HUES48 (cell line): ENCODE results near the gene CWC25.
A peak's percentile ranks its signal among the peaks of the same experiment; 100 is the strongest.
"Not testable (repeated sequence)": the region's sequence is repeated elsewhere in the genome, so short reads cannot be mapped to it uniquely, and the experiment has no call there.

Source experiments
- H3K27ac ChIP-seq: one replicate; pipeline ENCODE4 v1.7.0; 2013; ENCODE audit warnings: low read depth, low read length, inconsistent platforms
- H3K27me3 ChIP-seq: 2 replicates; pipeline ENCODE4 v1.6.1; 2013; ENCODE audit warnings: mild to moderate bottlenecking, low read length; ENCODE audit not compliant: control insufficient read depth, insufficient read depth
- H3K36me3 ChIP-seq: 2 replicates; pipeline ENCODE4 v1.6.1; 2013; ENCODE audit warnings: low read length; ENCODE audit not compliant: control insufficient read depth, insufficient read depth
- H3K4me1 ChIP-seq: 2 replicates; pipeline ENCODE4 v1.6.1; 2013; ENCODE audit warnings: mild to moderate bottlenecking, low read length; ENCODE audit not compliant: control insufficient read depth, insufficient read depth
- H3K4me3 ChIP-seq: 2 replicates; pipeline ENCODE4 v1.5.1; 2013; ENCODE audit warnings: mild to moderate bottlenecking, low read depth, low read length
- H3K9ac ChIP-seq: 2 replicates; pipeline ENCODE4 v1.6.1; 2013; ENCODE audit warnings: mild to moderate bottlenecking, low read depth, low read length, moderate library complexity
- H3K9me3 ChIP-seq: 2 replicates; pipeline ENCODE4 v1.6.1; 2013; ENCODE audit warnings: low read length; ENCODE audit not compliant: control insufficient read depth, insufficient read depth

The CWC25 gene

DNA sequence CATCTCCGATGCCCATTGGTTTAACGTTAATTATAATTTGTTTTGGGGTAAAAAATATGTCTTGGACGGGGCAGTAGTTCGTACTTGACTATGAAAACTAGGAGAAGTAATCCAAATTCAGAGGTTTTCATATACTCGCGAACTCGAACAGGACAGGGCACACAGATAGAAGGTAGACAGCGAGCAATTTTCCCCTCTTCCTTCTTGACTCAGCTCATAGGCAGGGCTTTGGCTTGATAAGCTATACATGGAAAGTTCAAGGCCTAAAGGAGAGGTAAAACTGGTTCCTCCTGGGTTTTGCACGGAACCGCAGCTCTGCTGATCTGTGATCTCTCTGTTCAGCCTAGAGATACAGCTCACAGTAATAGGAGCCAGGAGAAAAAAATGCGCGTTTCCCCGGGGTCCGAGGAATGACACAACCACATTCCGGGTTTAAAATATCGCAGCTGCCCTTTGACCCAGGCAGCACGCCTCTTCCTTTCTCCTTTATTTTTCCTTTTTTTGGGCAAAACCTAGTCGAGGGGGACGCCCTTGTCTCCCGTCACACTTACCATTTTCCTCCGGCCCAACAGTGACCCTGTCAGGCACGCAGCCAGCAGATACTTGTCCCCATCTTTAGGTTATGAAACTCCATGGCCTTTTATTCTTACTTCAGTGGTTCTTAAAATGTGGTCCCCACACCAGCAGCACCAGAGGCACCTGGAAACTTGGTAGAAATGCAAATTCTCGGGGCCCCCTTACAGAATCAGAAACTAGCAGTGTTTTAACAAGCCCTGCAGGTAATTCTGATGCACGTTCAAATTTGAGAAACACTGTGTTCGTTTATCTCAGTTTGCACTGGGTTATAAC lies 43.1 kb upstream of the CWC25 start:
- H3K27ac ChIP-seq, result peak overlapping the region; percentile 96
- no peaks in the 10 kb centered on the region for H3K9me3 ChIP-seq
- peak overlapping the region; percentile 100 for H3K4me3 ChIP-seq
- H3K27me3 ChIP-seq, result no peaks in the 10 kb centered on the region
- peaks cover 28% of the 10 kb centered on the region for H3K4me1 ChIP-seq
- H3K9ac ChIP-seq, result peak overlapping the region; percentile 56
- H3K36me3 ChIP-seq, result peaks cover 2% of the 10 kb centered on the region; the same call in 1 of the 2 replicates

DNA sequence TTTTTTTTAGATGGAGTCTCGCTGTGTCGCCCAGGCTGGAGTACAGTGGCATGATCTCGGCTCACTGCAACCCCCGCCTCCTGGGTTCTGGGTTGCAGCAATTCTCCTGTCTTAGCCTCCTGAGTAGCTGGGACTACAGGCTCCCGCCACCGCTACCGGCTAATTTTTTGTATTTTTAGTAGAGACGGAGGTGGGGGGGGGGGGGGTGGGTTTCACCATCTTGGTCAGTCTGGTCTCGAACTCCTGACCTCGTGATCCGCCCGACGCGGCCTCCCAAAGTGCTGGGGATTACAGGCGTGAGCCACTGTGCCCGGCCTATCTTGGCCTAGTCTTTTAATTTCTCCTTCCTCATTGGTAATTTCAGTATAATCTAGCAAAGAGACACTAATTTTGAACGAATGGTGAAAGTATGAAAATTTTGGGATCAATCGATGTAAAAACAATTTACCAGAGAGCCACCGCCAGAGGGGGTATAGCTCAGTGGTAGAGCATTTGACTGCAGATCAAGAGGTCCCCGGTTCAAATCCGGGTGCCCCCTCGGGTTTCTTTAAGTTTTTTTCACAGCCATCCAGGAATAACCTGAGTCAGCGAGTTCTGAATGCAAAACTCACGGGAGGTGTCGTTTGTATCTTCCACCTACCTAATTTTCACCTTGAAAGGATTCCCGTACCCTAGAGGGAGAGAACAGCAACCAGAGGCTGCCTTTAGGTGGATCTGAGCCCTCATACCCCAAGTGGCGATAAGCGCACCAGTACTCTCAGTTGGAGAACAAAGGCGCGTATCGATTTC lies 42.3 kb upstream of the CWC25 start:
- H3K27me3 ChIP-seq, result no peaks in the 10 kb centered on the region
- peak overlapping the region; percentile 96 for H3K27ac ChIP-seq
- H3K9me3 ChIP-seq, result no peaks in the 10 kb centered on the region
- H3K4me1 ChIP-seq, result peaks cover 19% of the 10 kb centered on the region
- no peaks in the 10 kb centered on the region for H3K36me3 ChIP-seq
- H3K4me3 ChIP-seq, result peak overlapping the region; percentile 100
- peak overlapping the region; percentile 56 for H3K9ac ChIP-seq

DNA sequence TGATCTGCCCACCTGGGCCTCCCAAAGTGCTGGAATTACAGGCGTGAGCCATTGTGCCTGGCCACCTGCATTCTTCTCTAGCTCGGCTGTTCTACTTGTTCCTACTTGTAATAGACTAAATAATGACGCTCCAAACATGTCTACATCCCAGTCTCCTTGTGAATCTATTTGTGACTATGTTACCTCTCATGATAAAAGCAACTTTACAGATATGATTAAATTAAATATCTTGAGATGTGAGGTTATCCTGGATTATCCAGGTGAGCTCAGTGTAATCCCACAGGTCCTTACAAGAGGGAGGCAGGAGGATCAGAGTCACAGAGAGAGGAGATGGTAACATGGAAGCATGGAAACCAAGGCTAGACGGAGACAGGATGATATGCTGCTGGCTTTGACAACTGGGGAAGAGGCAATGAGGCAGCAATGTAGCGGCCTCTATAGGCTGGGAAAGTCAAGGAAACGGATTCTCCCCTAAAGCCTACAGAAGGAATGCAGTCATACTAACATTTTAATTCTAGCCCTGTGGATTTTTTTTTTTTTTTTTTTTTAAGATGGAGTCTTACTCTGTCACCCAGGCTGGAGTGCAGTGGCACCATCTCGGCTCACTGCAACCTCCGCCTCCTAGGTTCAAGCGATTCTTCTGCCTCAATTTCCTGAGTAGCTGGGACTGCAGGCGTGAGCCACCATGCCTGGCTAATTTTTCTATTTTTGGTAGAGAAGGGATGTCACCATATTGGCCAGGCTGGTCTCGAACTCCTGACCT lies 39.7 kb upstream of the CWC25 start:
- H3K4me1 ChIP-seq, result peaks cover 7% of the 10 kb centered on the region
- no peaks in the 10 kb centered on the region for H3K27me3 ChIP-seq
- H3K36me3 ChIP-seq, result no peaks in the 10 kb centered on the region
- no peak overlapping the region for H3K27ac ChIP-seq
- no peak overlapping the region for H3K4me3 ChIP-seq
- H3K9me3 ChIP-seq, result no peaks in the 10 kb centered on the region
- H3K9ac ChIP-seq, result no peak overlapping the region

DNA sequence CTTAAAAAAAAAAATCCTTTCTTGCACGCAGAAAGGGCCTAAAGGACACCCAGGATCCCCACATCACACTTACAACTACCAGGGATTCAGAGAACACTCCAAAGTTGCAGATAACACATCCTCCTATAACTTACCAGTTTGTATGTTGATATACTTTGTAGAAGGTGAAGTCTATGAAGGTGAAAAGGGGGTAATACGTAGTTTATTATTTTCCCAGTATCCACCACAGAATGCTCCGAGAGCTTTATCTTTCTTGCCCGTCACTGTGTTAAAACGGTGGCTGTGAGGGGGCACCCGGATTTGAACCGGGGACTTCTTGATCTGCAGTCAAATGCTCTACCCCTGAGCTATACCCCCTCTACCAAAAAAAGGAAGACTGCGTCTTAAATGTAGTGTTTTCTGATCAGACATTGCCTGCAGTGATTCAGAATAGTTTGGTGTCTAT lies 36.3 kb upstream of the CWC25 start:
- H3K4me1 ChIP-seq, result no peaks in the 10 kb centered on the region
- H3K36me3 ChIP-seq, result no peaks in the 10 kb centered on the region
- no peaks in the 10 kb centered on the region for H3K9me3 ChIP-seq
- no peaks in the 10 kb centered on the region for H3K27me3 ChIP-seq
- no peak overlapping the region for H3K9ac ChIP-seq
- H3K4me3 ChIP-seq, result no peak overlapping the region
- no peak overlapping the region for H3K27ac ChIP-seq

GRCh38 chr17:38857271-38857670 lies 32.1 kb upstream of the CWC25 start:
- Histone ChIP-seq H3K27ac (no peak overlapping the region), H3K9ac (no peak overlapping the region), H3K27me3 (no peaks in the 10 kb centered on the region), H3K4me1 (no peaks in the 10 kb centered on the region), H3K4me3 (no peak overlapping the region), H3K36me3 (peaks cover 8% of the 10 kb centered on the region), H3K9me3 (no peaks in the 10 kb centered on the region)

GRCh38 chr17:38855101-38855714 lies 30.1 kb upstream of the CWC25 start:
- H3K9me3 ChIP-seq, H3K4me3 ChIP-seq, H3K4me1 ChIP-seq, H3K27ac ChIP-seq, H3K27me3 ChIP-seq, H3K9ac ChIP-seq: not testable (repeated sequence)
- H3K36me3 ChIP-seq, result peaks cover 28% of the 10 kb centered on the region

GRCh38 chr17:38853292-38854219 lies 28.4 kb upstream of the CWC25 start, which contains the start of gene RPL23:
RPL23 (minus strand) TSS chr17:38853721; CDS start chr17:38853710, 11 bp downstream.
- H3K4me1 ChIP-seq, result no peaks in the 10 kb centered on the region
- peak within 1 kb of the TSS; percentile 91 for H3K4me3 ChIP-seq
- H3K9me3 ChIP-seq, result no peaks in the 10 kb centered on the region
- H3K36me3 ChIP-seq, result peaks cover 45% of the 10 kb centered on the region
- no peaks in the 10 kb centered on the region for H3K27me3 ChIP-seq
- peak within 1 kb of the TSS; percentile 98 for H3K9ac ChIP-seq
- peak within 1 kb of the TSS; percentile 98 for H3K27ac ChIP-seq

DNA sequence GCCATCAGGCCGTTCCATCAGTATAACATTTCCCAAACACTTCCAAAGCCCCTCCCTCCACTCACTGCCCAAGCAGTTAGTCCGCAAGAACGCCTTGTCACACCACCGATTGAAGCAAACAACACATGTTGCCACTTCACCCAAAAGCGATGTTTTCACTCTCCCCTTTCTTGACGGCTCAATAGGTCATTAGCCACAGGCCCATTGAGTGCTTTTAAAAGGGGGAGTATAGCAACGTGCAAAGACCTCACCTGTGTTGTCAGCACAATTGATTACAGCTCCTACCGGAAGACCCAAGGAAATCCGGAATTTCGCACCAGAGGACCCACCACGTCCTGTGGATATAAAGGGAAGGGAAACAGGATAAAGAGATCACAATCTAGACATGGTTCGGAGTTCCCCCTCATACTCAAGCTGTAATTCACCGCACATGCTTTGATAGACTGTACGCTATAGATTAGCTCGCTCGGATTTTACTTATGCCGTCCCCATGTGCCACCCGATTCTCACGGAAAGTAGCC lies 27.7 kb upstream of the CWC25 start:
- no peaks in the 10 kb centered on the region for H3K4me1 ChIP-seq
- peak overlapping the region; percentile 91 for H3K4me3 ChIP-seq
- H3K27me3 ChIP-seq, result no peaks in the 10 kb centered on the region
- H3K9me3 ChIP-seq, result no peaks in the 10 kb centered on the region
- H3K36me3 ChIP-seq, result peaks cover 52% of the 10 kb centered on the region
- peak overlapping the region; percentile 98 for H3K9ac ChIP-seq
- peak overlapping the region; percentile 98 for H3K27ac ChIP-seq

DNA sequence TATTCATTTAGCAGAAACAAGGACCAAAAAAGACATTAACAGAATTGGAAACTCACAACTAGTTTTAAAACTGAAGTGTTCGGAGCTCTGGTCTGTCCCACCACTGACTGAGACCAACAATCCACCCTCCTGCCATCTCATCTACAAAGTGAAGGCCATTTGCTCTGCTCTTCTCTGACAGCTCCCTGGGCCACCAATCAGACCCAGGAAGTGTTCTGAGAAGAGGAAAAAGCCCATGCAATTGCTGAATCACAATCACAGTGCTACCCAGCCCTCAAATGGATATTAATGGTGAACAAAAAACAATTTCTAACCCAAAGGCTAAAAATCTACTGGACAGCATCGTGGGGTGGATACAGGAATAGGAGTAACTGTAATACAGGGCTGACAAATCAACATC lies 26.3 kb upstream of the CWC25 start:
- H3K4me3 ChIP-seq, result peak overlapping the region; percentile 91
- no peaks in the 10 kb centered on the region for H3K27me3 ChIP-seq
- peaks cover 63% of the 10 kb centered on the region for H3K36me3 ChIP-seq
- no peaks in the 10 kb centered on the region for H3K9me3 ChIP-seq
- H3K27ac ChIP-seq, result peak overlapping the region; percentile 29
- peak overlapping the region; percentile 98; the same call in 1 of the 2 replicates for H3K9ac ChIP-seq
- H3K4me1 ChIP-seq, result no peaks in the 10 kb centered on the region
